Panc1 (cell line): ENCODE results near the gene ZFAND3.

ENCODE experiments used
- CTCF ChIP-seq: fragments of 450-650 bp; IDR thresholded peaks from 2 replicates; pipeline ENCODE4 v1.5.1; 2017; ENCODE audit warnings: mild to moderate bottlenecking
- POLR2AphosphoS5 ChIP-seq: IDR thresholded peaks from 2 replicates; pipeline ENCODE4 v1.6.1; 2012; ENCODE audit warnings: mild to moderate bottlenecking, low read depth, low read length, moderate library complexity
- REST ChIP-seq, 2 experiments: IDR thresholded peaks; 2 replicates each; pipeline ENCODE4 v1.6.1; 2011 to 2012; ENCODE audit warnings: low read depth in 2 of 2, control low read depth in 1 of 2, low read length in 1 of 2, mild to moderate bottlenecking in 1 of 2, moderate library complexity in 1 of 2; ENCODE audit not compliant: insufficient read depth in 1 of 2

GRCh38 chr6:37850728-37851285, 31.3 kb downstream of the ZFAND3 start:
- TF ChIP-seq CTCF: no peak
- TF ChIP-seq REST (IDR thresholded peaks at IDR 0.05; ENCODE audit: insufficient read depth in 1 of 2, low read depth in 2 of 2, low read length in 1 of 2): no peak
- TF ChIP-seq POLR2AphosphoS5: no peak
